GDM1 (cell line): ENCODE results near the gene ARHGEF12.

Source experiments
- DNase-seq: peaks from one replicate; lab custom pipeline; 2025; lab: John Stamatoyannopoulos, UW

The ARHGEF12 gene

DNA sequence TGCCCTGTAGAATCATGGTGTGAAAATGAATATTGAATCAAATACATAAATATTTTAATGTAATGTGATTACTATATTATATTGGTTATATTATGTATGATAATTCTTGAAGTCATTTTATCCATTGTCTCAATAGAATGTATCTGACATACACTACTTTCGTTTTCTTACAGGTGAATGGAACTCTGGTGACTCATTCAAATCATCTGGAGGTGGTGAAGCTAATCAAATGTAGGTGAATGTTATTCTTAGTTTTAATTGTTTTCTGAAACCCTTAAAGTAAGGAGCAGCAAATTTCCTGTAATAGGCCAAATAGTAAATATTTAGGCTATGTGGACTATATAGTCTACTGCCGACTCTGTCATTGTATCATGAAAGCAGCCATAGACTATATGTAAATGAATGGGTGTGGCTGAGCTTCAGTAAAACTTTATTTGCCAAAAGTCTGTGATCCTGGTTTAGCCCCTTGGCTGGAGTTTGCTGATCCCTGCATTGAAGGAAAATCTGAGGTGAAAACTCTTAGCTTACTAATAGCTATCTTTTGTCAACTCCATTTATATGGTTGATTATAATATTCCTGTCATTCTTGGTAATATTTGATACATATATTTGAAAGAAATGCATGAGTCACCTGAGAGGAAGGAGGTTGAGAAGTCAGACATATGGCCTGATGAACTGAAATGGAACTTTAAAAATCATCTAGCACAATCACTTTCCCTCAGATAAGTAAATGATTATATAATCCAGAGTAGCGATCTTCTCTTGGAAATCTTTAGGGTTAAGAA, 88.2 kb downstream of the ARHGEF12 start:
- DNase-seq: no peak

DNA sequence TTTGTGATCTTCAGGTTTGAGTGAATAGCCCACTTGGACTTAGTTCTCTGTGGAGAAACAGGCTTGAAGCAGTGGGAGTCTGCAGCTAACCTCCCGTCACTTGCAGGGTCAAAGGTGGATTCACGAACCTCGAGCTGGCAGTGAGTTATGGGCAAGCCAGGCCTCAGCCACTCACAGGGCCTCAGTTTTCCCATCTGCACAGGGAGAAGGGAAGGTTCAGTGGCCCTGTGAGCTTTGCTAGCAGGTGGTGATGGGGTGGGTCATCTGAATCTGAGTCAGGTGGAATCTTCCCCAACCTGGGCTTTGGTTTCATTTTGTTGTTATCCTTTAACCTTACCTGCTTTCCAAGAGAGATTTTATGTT, 88.7 kb downstream of the ARHGEF12 start:
- DNase-seq: no peak

DNA sequence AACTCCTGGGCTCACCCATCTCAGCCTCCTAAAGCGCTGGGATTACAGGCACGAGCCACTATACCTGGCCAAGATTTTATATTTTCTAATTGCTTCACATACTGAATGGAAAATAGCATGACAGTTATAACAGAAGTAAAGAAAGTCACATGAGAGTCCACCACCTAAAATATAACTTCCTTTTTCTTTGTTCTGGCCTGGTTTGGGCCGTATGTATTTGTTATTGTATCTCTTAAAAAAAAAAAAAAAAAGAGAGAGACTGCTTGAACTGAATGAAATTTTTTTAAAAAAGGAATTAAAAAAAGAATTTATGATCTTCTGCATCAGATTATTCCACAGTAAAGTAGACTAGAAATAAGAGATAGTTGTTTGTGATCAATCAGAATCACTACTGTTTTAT, 89.3 kb downstream of the ARHGEF12 start:
- DNase-seq: no peak

DNA sequence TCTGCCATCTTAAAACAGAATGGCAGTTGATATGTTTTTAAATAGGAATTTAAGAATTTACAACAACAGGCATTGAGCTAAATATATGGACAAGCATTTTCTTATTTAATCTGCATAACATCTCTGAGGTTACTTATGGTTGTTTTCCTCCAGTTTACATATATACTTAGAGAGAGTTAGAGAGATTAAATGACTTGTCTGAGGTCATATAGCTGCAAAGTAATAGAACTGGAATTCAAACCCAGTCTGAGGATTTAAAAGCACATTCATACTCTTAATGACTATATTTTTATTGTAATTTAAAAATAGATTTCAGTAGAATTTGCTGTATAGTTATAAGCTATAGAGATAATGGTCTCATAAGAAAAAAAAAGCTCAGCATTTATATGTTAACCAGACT, 93.9 kb downstream of the ARHGEF12 start:
- no peak for DNase-seq

DNA sequence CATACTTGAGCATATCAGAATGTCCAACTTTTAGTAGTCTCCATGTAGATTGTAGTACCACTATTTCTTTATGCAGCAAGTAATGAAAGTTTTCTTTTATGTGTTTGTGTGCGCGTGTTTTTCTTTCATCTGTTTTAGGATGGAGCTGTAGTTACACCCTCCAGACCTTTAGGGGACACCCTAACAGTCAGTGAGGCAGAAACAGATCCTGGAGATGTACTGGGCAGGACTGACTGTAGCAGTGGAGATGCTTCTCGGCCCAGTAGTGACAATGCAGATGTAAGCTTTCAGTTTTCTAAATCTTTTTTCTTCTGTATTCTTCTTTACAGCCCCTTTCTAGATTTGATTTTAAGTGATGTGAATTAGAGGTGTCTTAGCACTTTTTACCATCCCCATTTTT, 95.4 kb downstream of the ARHGEF12 start:
- no peak for DNase-seq

DNA sequence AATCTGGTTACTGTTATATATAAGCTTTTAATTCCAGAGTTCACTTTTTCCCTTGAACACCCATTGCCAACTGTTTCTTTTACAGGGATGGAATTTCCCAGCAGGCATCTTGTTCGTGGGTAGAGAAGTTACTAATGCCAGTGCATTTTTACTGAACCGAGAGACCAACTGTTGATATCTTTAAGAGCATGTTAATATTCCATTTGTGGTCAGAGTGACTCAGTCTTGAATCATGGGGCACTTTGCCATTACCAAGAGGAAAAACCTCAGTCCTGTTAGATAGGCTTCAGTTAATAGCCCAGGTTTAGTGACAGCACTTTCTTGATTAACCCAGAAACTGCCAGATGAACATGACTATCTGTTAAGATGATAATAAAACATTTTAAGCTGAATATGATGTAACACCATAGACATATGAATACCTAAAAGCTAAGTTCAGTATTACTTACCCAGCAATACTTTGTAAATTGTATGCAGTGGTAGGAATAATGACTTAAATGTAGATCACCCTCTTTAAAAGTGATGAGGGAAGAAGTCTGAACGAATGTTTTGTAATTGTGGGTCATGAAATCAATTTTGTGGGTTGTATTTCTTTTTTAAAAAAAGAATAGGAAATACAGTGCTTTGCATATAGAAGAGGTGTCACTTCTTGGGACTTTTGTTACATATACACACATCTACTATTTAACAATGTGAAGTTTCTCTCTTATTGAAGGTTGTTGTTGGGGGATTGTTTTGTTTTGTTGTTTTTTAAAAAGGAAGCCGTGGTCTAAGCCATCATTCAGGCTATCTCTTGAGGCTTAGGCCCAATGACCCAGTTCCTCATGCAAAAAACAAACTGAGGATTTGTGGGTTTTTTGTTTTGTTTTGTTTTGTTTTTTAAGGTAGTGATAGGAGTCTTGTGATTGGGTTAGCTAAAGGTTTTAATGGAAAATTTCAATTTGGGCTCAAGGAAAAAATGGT, 96.1 kb downstream of the ARHGEF12 start:
- no peak for DNase-seq

DNA sequence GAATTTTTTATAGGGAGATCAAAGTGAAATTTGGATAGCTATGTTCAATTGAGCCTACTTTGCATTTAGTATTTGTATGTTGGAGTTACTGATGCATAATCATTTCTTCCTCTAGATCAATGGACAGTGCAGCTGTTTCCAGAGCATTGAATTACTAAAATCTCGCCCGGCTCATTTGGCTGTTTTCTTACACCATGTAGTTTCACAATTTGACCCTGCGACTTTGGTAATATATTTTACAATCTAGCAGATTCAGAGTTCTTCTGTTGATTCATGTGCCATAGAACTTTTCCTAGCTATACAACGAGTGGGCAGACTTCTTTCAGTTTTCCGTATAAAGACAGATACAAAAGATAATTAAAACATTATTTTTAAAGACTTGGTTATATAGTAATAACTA, 105.4 kb downstream of the ARHGEF12 start:
- DNase-seq: no peak

DNA sequence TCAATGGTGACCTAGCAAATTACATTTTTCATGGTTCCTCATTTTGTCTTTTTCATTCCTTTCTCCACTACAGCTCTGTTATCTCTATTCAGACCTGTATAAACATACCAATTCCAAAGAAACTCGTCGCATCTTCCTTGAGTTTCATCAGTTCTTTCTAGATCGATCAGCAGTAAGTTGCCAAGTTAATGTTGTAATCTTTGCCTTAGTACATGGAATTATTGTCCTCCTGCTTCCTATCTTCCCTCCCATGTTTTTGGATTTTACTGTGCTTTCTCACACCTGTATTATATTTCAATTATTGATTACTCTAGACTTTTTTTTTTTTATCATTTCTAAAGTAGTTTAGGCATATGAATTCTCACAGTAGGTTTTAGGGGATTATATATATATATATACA, 105.8 kb downstream of the ARHGEF12 start:
- no peak for DNase-seq

DNA sequence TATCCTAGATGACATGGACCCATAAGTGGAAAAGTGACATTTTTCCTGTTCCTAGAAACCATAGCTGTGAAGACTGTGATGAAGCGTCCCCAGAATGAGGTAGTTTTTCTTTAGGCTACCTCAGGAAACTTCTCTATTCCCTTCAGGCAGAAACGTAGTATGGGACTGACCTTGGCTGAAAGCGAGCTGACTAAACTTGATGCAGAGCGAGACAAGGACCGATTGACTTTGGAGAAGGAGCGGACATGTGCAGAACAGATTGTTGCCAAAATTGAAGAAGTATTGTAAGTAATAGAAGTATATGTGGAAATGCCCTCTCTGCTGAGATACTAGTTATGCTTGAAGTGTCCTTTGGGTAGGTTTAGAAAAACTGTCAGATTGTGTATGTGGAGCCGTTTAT, 110.6 kb downstream of the ARHGEF12 start:
- no peak for DNase-seq

DNA sequence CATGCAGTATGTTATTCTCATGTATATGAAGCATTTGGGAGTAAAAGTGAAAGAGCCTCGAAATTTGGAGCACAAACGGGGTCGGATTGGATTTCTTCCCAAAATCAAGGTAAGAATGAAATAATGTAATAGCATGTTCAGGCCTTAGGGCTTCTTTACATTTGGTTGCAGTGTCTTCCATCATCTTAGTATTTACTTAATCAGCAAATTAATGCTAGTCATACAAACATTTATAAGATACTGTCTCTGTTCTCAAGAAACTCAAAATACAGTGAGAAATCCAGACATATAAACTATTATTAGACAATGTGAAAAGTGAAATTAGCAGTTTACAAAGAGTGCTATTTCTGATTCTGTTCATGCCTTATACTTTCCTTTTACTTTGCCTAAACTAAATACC, 112.0 kb downstream of the ARHGEF12 start:
- no peak for DNase-seq

DNA sequence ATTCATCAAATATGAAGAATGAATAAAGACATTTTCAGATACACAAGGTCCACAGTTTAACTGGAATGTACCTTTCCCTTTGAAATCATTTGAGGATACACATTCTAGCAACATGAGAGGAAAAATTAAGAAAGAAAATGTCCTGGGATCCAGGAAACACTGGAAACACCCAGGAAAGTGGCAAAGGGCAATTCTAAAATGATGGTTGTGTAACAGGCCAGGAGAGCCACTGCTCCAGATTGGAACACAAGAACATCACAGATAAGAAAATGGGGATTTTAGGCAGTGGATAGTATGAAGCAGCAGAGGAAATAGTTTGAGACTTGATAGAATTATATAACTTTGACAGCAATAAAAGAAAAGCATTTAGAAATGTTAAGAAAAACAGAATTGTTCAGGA, 119.3 kb downstream of the ARHGEF12 start:
- DNase-seq: no peak

DNA sequence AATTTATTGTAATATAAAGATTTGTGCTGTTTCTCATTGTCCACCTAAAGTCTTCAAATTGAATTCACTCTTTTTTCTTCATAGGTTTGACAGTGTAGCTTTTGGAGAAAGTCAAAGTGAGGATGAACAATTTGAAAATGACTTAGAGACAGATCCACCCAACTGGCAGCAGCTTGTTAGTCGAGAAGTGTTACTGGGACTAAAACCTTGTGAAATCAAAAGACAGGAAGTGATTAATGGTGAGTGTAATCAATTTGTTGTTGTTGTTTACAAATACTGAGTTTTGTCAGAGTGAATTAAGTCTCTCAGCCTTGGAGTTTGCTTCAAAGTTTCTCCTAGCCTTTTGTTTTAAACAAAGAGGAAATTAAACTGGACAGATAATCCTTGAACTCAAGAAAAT, 121.8 kb downstream of the ARHGEF12 start:
- no peak for DNase-seq

DNA sequence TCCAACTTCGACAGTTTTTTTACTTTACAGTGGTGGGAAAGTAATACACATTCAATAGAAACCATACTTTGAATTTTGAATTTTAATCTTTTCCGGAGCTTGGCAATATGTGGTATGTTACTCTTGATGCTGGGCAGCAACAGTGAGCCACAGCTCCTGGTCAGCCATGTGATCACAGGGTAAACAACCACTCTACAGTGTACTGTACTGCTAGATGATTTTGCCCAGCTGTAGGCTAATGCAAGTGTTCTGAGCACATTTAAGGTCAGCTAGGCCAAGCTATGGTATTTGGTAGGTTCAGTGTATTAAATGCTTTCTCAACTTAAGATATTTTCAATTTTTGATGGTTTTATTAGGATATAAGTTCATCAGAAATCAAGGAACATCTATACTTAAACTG, 126.6 kb downstream of the ARHGEF12 start:
- DNase-seq: no peak

DNA sequence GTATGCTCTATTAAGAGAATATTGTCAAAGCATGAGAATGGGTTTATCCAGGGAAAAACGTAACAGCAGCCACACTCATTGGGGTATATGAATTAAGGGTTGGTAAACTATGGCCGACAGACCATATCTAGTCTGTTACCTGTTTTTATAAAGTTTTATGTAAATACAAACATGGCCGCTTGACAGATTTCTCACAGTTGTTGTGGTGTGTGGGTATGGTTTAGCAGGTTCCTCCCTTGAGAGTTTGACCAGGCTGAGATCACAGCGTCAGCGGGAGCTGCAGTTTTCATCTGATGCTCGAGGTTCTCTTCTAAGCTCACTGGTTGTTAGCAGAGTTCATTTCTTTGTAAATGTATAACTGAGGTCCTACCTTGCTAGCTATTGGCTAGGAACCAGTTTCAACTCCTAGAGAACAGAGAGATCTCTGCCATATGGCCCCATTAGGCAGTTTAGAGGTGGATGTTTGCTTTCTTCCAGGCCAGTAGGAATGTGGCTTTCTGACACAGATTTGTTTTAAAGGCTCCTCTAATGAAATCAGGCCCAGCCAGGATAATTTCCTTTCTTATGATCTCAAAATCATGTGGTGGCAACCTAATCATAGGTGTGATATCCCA, 129.8 kb downstream of the ARHGEF12 start:
- no peak for DNase-seq

DNA sequence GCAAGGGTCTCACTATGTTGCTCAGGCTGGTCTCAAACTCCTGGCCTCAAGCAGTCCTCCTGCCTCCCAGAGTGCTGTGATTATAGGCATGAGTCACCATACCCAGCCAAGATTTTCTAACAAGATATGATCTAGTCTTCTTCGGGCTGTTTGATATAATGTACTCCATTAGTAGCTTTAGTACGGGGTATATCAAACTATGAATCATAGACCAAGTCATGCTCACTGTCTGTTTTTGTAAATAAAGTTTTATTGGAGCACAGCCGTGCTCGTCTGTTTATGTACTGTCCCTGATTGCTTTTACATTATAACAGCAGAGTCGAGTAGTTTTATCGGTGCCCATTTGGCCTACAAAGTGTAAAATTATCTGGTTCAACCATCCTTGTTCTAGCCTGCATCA, 131.4 kb downstream of the ARHGEF12 start:
- no peak for DNase-seq

DNA sequence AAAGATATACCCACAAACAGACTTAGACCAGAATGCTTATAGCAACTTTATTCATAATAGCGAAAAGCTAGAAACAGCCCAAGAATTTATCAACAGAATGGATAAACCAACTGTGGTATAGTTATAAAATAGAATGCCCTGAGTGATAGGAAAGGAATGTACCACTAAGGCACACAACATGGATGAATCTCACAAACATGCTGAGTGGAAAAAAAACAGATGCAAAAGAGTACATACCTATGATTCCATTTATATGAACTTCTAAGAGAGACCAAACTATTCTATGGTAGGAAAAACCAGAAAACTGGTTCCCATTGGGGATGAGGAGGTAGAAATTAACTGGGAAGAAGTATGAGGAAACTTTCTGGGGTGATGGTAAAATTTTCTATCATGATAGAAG, 134.9 kb downstream of the ARHGEF12 start:
- DNase-seq: no peak

DNA sequence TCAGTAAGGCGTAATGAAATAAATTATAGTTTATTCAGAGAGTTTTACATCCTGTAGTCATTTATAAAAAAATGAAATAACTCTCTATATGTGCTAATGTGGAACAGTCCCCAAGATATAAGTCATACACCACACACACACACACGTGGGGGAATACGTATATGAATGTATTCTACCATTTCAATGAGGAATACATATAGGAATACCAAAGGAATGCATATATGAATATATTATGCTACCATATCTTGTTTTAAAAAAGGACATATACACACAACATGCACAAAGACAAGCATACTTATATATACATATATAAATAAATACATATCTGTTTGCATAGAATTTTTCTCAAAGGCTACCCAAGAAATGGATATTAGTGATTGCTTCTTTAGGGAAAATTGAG, 135.8 kb downstream of the ARHGEF12 start:
- DNase-seq: no peak

DNA sequence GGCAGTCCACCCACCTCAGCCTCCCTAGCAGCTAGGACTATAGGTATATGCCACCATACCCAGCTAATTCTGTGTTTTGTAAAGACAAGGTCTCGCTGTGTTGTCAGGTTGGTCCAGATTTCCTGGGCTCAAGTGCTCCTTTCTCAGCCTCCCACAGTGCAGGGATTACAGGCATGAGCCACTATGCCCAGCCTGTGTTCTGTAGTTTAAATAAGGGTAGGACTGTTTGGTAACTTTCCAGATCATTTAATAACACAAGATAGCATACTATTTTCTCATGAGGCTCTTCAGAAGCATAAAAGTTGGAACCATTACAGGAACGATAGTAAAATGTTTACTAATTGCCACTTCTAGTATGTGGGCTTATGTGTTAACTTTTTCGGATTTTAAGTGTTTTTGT, 137.3 kb downstream of the ARHGEF12 start:
- DNase-seq: no peak

DNA sequence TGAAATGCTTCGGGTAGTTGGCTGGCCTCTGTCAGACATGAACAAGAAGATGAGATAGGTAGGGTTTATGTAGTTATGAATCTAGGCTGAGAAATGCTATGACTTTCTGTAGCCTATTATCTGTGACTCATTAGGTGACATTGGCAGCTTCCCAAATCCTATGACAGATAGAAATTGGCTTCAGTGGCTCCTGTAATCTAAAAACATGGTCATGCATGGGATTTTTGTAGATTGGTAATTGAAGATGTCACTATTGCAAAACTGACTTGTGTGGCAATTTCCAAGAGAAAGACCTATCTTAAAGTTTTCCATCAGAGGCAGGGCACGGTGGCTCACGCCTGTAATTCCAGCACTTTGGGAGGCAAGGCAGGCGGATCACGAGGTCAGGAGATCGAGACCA, 145.9 kb downstream of the ARHGEF12 start:
- DNase-seq: no peak

DNA sequence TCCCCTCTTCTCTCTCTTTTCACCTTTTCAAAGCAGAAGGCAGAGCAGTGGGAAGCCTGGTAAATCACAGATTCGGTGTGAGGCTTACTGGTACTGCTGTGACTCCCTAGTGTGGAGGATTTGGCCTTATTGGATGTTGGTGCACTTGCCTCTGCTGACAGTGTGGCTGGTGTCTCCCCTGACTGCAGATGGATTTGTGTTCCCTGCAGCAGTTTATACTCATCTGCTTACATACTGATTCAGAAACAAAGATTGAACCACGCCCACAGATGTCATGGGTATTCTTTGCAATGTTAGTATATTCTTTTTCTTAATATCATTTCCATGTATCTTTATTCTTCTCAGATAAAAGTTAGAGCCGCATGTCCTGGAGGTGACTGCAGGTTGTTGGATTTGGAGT, 148.5 kb downstream of the ARHGEF12 start:
- DNase-seq: no peak

DNA sequence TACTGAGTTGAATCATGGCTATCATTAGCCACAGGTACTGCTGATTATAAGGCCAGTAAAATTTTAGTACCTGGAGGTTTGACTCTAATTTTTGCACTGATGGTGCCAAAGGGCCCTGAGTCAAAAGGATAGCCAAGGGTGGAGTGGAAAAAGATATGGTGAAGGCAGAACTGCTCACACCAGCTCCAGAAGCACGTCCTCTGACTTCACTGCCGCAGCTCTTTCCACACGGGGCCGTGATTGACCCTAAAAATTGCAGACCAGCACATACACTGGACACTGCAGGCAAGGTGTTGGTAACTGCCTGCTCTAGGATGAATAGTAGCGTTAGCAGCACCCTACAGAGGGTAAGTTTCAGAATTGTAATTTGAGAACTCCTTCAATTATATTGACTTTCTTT, 149.9 kb downstream of the ARHGEF12 start:
- DNase-seq: no peak

DNA sequence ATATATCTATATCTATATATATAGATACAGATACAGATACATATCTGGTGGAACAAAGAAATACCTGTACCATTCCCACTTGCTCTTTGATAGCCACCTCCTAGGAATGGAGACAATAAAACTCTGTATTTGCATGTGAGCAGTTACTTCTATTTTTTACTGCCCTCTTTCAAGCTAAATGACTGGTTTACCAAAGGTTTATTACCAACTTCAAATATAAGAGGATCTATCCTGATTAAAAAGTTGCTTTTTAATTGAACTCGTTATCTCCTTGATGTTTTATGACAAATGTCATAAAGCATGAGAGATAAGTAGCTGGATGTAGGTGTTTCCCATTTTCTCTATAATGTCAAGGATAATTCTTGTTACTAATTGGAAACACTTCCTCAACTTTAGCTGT, 153.6 kb downstream of the ARHGEF12 start:
- DNase-seq: no peak

DNA sequence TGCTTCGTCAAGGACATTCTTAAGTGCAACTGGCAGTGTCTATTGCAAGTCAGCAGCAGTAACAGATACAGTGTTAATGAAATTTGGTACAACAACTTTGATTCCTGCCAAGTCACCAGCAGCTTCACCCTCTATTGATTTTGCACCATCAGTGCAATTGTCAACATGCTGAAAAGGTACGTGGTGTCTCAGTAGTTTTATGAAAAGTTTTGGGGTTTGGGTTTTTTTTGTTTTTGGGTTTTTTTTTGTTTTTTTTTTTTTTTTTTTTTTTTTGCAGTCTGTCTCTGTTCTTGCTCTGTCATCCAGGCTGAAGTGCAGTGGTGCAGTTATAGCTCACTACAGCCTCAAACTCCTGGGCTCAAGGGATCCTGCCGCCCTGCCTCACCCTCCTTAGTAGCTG, 156.3 kb downstream of the ARHGEF12 start:
- no peak for DNase-seq
